Measurements from ENCODE around the gene PLA2G4E. TPM values are rescaled to one million over a fixed set of nuclear protein-coding genes. Genes with fewer than 3 reads are reported as not detected.

Gene PLA2G4E
- total RNA-seq, 1 donor from 2014 or later, result not detected

DNA sequence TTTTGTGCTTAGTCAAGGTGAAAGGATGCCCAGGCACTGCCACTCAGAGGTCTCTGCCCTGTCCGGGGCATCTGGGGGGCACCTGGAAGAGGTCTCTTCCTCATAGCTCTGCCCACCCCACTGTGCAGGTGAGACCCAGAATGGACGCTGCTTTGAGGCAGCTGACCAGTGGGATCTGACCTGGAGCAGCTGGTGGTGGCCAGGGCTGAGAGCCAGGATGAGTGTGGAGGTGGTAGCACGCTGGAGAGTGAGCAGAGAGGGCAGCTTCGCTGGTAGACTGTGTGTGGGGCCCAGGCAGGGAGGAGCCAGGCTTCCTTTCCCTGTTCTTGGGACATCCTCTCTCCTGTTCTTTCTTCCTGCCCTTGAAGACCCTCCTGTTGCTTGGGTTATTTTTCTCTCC is 32.2 kb upstream of the PLA2G4E start:
- DNase-seq (ENCODE audit: extremely low read depth, low read depth, low spot score), result no peak

DNA sequence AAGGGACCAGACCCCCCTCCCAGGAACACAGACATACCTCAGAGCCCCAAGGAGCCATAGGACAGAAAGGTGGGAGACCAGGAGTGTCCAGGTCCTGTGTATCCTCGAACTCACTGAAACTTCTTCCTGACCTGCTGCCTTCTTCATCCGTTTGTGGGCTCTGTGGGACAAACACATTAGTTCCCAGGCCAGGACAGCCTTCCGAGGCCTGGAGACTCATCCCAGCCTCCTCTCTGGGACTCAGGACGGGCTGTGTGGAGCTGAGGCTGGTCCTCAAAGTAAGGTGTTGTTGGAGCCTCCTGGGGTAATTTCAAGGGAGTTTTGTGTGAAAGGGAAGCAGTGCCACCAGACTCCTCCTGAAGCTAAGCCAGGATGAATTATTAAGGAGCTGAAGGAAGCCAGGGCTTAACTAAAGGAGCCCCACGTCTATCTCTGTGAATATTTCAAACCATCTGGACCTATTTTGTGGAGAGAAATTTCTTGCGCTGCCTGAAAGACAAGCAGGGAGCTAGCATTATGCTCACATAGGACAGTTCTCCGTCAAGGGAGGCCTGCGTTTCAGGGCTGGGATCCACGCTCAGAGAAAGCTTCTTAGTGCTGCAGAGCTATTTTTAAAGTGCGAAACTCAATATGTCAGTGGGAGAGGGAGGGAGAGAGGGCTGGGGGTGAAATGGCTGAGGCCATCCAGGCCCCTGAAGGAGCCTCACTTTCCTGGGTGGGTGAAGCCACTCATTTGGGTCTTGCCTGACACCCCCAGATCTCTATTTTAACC is 29.8 kb upstream of the PLA2G4E start:
- DNase-seq (ENCODE audit: extremely low read depth, low read depth, low spot score), result no peak

- DNase-seq (ENCODE audit: extremely low read depth, low read depth, low spot score), result no peak
These were observed 28.0 kb upstream of the PLA2G4E start for GRCh38 chr15:42048821-42049200.

DNA sequence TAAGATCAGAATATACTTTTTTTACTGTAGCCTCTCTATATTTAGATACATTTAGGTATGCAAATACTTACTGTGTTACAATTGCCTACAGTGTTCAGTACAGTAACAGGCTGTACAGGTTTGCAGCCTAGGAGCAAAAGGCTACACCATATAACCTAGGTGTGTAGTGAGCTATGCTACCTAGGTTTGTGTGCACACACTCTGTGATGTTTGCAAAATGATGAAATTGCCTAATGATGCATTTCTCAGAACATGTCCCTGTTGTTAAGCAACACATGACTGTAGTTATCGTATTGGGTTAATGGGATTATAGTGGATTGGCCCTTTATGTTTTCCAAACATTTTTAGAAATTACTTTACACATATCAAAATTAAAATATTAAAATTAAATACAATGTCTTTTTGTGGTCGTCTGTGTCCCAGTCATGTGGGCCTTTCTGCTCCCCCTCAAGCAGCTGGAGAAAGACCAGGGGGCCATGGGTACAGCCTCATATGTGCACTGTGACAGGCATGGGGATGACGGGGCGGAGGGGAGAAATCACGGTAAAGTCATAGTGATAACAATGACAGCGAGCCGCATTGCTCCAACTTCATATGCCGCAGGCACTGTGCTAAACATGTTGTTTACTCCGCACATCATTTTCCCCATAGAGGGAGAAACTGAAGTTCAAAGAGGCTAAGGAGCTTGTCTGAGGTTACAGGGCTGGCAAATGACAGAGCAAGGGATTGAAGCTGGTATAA is 27.4 kb upstream of the PLA2G4E start:
- no peak for DNase-seq (ENCODE audit: extremely low read depth, low read depth, low spot score)

GRCh38 chr15:42046597-42046996 is 25.8 kb upstream of the PLA2G4E start:
- no peak for DNase-seq (ENCODE audit: extremely low read depth, low read depth, low spot score)

- no peak for DNase-seq (ENCODE audit: extremely low read depth, low read depth, low spot score)
These were observed 24.4 kb upstream of the PLA2G4E start for GRCh38 chr15:42045211-42045615.

DNA sequence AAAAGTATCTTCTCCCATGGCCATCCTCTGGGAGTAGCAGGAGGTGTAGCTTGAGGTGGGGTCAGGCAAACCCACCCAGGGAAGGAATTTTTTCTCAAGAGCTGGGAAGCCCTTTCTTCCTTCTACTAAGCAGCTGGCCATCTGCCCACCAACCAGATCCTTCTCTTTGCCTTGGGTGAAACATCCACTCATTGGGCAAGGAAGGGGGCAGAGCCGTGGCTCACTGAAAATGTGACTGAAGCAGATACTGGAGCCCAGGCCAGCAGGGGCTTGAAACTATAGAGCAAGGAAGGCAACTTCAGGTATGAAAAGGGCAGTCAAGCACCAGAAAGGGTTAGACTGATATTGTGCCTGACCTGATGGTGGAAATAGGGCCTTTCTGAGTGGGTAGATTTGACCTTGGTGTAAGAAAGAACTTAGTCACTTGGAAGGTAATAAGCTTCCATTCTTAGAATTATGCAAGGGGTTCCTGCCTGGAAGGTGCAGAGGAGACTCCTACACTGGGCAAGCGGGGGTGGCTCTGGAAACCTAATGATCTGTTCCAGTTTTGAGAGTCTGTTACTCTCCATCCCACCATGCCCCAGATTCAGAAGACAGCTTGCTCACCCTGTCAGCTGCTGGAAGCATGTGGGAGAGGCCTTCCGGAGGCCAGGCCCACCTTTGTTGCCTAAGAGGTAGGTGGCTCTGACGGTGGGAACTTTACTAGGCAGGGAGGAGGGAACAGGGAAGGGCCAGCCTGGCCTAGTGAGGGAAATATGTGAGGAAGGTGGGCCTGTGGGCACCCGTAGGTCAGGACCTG is 22.0 kb upstream of the PLA2G4E start:
- DNase-seq (ENCODE audit: extremely low read depth, low read depth, low spot score), result no peak

- no peak for DNase-seq (ENCODE audit: extremely low read depth, low read depth, low spot score)
These were observed 17.6 kb upstream of the PLA2G4E start for GRCh38 chr15:42038401-42038800.

DNA sequence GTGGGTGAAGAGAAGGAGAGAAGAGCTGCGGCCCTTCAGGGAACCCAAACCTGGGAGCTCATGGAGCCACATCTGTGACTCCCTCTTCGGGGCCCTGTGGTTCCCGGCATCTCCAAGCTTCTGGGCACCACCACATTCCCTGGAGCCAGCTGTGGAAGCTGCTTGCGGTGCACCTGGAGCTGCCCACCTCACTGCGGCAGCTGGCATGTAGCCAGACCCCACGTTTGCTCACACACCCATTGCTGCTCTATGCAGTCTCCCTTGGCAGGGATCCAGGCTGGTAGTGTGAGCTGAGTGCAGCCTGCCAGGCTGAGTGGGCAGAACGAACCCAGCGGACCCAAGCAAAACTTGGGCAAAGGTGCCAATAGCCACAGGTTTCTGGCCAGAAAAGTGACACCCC is 16.8 kb upstream of the PLA2G4E start:
- DNase-seq (ENCODE audit: extremely low read depth, low read depth, low spot score), result no peak

DNA sequence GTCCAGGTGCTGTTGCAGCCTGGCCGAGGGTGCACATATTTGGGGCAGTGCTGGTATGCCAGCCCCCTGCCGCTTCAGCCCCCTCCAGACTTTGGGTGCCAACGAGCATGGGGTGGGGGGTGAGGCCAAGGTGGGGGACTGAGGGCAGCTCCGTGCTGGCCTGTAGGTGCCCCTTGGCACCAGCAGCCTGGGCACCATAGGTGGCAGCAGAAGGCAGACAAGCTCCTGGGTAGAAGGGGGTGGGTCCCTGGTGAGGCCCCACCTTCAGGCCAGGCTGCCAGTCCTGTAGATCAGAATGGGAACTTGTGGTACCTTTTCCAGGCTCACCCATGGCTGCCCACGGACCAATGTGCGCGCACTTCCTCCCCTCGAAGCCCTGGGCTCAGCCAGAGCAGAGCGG is 16.1 kb upstream of the PLA2G4E start:
- no peak for DNase-seq (ENCODE audit: extremely low read depth, low read depth, low spot score)

DNA sequence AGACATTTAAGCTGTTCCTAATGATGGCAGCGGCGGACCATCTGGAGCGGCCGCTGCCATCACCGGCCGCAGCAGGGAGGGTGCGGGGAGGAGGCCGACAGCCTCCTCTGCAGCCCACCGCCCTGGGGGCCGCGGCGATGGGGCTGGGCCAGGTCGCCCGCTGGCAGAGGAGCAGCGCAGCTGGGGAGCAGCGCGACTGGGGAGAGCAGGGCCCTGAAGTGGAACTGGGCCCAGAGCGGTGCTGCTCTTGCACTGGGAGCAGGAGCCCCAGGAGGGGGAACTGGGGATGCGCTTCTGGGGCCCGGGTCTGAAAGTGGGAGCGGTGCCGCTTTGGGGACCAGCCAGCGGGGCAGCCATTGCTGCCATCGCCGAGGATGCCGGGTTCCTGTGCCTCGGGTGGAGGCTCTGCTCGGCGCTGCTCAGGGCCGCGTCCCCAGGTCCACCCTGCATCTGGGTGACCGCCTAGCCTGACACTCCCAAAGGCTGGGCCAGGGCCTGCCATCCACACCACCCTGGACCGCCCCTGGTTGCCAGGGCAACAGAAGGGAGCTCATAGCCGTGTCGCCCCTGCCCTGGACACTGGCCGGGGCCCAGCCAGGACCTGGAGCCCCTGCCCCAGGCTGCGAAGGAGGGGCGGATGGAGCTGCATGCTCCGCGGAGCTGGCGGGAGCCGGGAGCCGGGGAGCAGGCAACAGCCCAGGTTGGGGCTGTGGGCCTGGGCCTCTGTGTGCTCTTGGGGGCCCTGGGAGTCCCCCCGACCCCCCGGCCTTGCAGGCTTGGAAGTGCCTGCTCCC is 15.5 kb upstream of the PLA2G4E start:
- DNase-seq (ENCODE audit: extremely low read depth, low read depth, low spot score), result no peak

GRCh38 chr15:42035435-42035761 is 14.6 kb upstream of the PLA2G4E start:
- DNase-seq (ENCODE audit: extremely low read depth, low read depth, low spot score), result no peak

GRCh38 chr15:42034628-42035434 is 14.0 kb upstream of the PLA2G4E start:
- DNase-seq (ENCODE audit: extremely low read depth, low read depth, low spot score), result no peak

GRCh38 chr15:42033214-42033873 is 12.5 kb upstream of the PLA2G4E start:
- no peak for DNase-seq (ENCODE audit: extremely low read depth, low read depth, low spot score)

DNA sequence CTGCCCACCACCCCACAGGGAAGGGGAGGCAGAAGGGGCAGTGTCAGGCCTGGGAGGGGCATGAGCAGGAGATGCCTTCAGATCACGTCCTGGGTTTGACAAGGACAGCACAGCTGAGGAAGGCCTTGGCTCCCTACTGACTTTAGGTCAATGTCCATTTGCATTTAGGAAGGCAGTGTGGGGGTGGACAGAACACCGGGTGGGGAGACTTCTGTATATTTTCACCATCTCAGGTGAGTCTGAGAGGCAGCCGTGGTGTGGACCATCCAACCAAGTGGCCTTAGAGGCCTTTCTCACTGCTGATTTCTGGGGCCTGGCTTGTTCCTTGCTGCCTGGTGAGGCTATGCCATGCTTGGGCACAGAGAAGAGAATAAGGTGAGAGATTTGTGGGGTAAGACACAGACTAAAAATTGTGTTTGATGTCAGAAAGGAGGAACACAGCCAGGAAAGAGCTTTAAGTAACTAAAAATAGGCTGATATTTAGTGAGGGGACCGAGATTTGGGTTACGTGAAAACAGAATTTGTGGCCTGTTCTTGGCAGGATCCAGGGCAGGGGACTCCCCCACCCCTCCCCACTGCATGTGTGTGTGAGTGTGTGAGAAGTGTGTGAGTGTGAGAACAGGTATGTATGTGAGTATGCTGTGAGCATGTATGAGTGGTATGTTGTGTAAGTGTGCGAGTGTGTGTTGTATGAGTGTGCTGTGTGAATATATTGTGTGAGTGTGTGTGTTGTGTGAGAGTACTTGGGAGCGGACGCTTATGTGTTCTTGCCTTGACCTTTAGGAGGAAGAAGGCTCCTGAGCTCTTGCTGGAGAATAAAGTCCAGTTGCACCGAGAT is 11.8 kb upstream of the PLA2G4E start:
- DNase-seq (ENCODE audit: extremely low read depth, low read depth, low spot score), result no peak

DNA sequence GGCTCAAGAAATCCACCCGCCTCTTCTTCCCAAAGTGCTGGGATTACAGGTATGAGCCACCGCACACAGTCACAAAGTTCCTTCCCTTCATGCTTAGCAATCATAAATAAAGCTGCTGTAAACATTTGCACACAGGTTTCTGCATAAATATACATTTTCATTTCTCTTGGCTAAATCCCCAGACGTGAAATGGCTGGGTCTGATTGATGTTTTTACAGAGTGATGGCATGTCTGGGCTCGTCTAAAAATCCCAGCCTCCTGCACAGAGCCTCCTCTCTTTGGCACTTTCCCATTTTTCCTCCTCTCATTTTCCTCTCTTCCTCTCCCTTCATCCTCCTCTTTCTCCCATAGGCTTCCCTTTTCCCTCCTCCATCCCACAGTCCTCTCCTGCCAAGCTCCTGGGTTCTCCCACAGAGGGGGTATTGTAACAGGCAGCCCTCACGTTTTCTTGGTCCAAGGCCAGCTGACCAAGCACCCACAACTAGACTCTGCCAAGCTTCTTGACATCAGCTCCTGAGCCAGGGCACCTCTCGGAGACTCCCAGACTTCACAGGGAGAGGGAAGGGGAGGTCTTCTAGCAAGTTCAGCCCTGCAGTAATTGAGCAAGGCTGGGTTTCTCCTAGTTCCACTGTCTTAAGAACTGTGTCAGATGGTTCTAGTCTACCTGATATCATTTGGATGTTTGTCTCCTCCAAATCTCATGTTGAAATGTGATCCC is 10.5 kb upstream of the PLA2G4E start:
- DNase-seq (ENCODE audit: extremely low read depth, low read depth, low spot score), result no peak

DNA sequence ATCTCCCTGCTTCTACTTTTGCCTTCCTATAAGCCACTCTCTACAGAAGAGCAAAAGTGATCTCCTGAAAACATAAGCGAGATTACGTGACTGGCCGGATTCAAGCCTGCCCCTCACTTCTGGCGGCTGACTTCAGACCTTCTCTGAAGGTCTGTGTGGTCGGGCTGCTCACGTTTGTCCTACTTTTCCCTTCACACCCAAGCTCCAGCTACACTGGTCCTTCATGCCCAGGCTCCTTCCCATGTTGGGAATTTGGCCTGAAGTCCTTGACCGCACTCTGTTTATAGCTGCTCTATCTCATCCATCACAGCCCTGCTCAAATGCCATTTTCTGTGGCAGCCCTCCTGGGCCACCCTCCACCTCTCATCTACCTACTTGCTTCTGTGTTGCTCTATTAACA is 6.7 kb upstream of the PLA2G4E start:
- no peak for DNase-seq (ENCODE audit: extremely low read depth, low read depth, low spot score)

DNA sequence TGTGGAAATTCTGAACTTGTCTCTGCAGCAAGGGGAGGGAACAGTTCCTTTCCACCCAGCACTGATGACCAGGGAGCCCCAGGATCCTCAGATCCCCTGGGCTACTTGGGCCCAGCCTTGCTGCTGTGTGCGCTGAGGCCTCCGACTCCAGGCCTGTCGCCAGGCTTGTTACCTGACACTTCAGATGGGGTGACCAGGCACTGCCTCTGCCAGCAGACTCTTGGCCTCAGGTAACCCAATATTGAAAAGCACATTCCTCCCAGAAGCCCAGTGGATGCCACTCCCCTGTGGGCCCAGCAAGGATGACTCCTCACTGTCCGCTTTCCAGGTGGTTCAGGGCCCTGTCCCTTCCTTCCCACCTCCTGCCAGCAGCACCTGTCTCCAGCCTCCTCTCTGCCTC is 3.5 kb upstream of the PLA2G4E start:
- no peak for DNase-seq (ENCODE audit: extremely low read depth, low read depth, low spot score)

Data from glomerular endothelial cell (primary cell).